OCI-LY7 (cell line): Measurements from ENCODE around the gene RCSD1.

Experiments
- EZH2phosphoT487 ChIP-seq: fragments of 200-600 bp; sonication (generic); IDR thresholded peaks from 2 replicates; pipeline ENCODE4 v1.6.1; 2018; ENCODE audit warnings: low read depth, borderline replicate concordance, mild to moderate bottlenecking, mixed run types, antibody characterized with exemption, low read length, moderate library complexity, mixed read lengths
- TF ChIP-seq, protein P1 (sequence below): fragments of 200-600 bp; sonication (generic); conservative IDR thresholded peaks from 2 replicates; pipeline ENCODE4 v1.5.1; 2014; ENCODE audit warnings: mild to moderate bottlenecking, antibody characterized with exemption, low read length, moderate library complexity, mixed read lengths

DNA sequence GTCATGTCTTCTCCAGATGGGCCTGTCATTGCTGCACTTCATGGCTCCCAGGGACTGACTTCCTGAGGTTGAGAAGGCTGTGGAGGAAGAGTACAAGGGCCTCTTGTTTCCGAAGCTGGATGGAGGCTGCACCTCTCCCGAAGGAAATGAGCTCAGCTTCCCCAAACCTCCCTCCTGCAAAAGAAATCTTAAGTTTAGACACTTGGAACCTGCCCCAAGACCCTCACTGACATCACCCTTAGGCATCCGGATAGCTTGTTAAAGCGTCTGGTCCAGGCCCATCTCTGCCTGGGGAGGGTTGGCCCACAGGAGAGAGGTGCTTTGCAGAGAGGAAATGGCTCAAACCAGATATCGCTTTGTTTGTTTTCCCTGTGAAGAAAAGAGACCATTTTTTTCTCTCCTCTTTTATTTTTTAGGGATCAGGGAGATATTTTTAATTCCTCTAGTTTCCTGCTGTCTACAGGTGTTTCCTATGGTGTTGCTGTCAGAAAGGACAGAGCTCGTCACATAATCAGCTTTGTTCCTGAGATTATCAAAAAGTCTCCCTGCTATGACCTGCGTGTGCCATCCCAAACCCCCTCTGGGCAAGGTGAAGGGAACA is 25.0 kb downstream of the RCSD1 start:
- TF ChIP-seq, protein P1, sequence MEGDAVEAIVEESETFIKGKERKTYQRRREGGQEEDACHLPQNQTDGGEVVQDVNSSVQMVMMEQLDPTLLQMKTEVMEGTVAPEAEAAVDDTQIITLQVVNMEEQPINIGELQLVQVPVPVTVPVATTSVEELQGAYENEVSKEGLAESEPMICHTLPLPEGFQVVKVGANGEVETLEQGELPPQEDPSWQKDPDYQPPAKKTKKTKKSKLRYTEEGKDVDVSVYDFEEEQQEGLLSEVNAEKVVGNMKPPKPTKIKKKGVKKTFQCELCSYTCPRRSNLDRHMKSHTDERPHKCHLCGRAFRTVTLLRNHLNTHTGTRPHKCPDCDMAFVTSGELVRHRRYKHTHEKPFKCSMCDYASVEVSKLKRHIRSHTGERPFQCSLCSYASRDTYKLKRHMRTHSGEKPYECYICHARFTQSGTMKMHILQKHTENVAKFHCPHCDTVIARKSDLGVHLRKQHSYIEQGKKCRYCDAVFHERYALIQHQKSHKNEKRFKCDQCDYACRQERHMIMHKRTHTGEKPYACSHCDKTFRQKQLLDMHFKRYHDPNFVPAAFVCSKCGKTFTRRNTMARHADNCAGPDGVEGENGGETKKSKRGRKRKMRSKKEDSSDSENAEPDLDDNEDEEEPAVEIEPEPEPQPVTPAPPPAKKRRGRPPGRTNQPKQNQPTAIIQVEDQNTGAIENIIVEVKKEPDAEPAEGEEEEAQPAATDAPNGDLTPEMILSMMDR = no peak
- no peak for TF ChIP-seq EZH2phosphoT487
